ENCODE results near the gene SLC2A5.
"Not testable (repeated sequence)": the region's sequence is repeated elsewhere in the genome, so short reads cannot be mapped to it uniquely, and the experiment has no call there.

The SLC2A5 gene

GRCh38 chr1:9069326-9070100 lies at the start of gene SLC2A5:
TSS of gene SLC2A5 (minus strand) at chr1:9069635. CDS start at chr1:9069536, 99 bp downstream.
- DNase-seq, result no peak

GRCh38 chr1:9118186-9118585 lies 48.8 kb upstream of the SLC2A5 start:
- DNase-seq, result no peak

- DNase-seq, result no peak
Observed at GRCh38 chr1:9115351-9116205, 46.1 kb upstream of the SLC2A5 start.

- no peak for DNase-seq
Observed at GRCh38 chr1:9112961-9113880, 43.8 kb upstream of the SLC2A5 start.

- DNase-seq, result no peak
Observed at GRCh38 chr1:9111957-9112356, 42.5 kb upstream of the SLC2A5 start.

- no peak for DNase-seq
Observed at GRCh38 chr1:9111357-9111691, 41.9 kb upstream of the SLC2A5 start.

GRCh38 chr1:9110669-9111356 lies 41.4 kb upstream of the SLC2A5 start:
- DNase-seq, result peak; percentile 53 to 66

- no peak for DNase-seq
Observed at GRCh38 chr1:9108056-9108665, 38.7 kb upstream of the SLC2A5 start.

GRCh38 chr1:9107136-9107535 lies 37.7 kb upstream of the SLC2A5 start:
- DNase-seq, result no peak

- DNase-seq, result no peak
Observed at GRCh38 chr1:9106286-9106685, 36.9 kb upstream of the SLC2A5 start.

GRCh38 chr1:9105336-9105867 lies 36.0 kb upstream of the SLC2A5 start:
- no peak for DNase-seq

- DNase-seq, result peak in 1 of 2 experiments; percentile 31
Observed at GRCh38 chr1:9101510-9102146, 32.2 kb upstream of the SLC2A5 start.

- no peak for DNase-seq
Observed at GRCh38 chr1:9100471-9101043, 31.1 kb upstream of the SLC2A5 start.

- no peak for DNase-seq
Observed at GRCh38 chr1:9099555-9099954, 30.1 kb upstream of the SLC2A5 start.

- no peak for DNase-seq
Observed at GRCh38 chr1:9097947-9098705, 28.7 kb upstream of the SLC2A5 start.

- DNase-seq, result no peak
Observed at GRCh38 chr1:9095818-9096217, 26.4 kb upstream of the SLC2A5 start.

- DNase-seq, result not testable (repeated sequence)
Observed at GRCh38 chr1:9093996-9094595, 24.7 kb upstream of the SLC2A5 start.

GRCh38 chr1:9093581-9093980 lies 24.1 kb upstream of the SLC2A5 start:
- DNase-seq, result no peak

- DNase-seq, result no peak
Observed at GRCh38 chr1:9093091-9093490, 23.7 kb upstream of the SLC2A5 start.

GRCh38 chr1:9088807-9089206 lies 19.4 kb upstream of the SLC2A5 start:
- no peak for DNase-seq

Measured in NCI-H187 (cell line).